Activated B cell treated with CpG ODN at 0.5 μM for 24 hours (primary cell): ENCODE measurements around the gene LGALS9. TPM values are rescaled to one million over a fixed set of nuclear protein-coding genes. Genes with fewer than 3 reads are reported as not detected.

ENCODE experiments used
- ATAC-seq: fragments of 200-7000 bp; cut with Tn5 transposase; one replicate; pipeline ENCODE4 v1.10.0; 2021; ENCODE audit warnings: low read depth, mild to moderate bottlenecking, moderate library complexity
- CTCF ChIA-PET: fragments of 350-600 bp; sonication (Branson Sonifier 250); formaldehyde crosslinking; loops from one replicate; lab custom pipeline; 2021; ENCODE audit warnings: antibody characterized with exemption; lab: Charles Lee
- POLR2A ChIA-PET: fragments of 350-600 bp; sonication (Branson Sonifier 250); formaldehyde crosslinking; loops from one replicate; lab custom pipeline; 2021; ENCODE audit warnings: antibody characterized with exemption; lab: Charles Lee
- DNase-seq: peaks from one replicate; pipeline ENCODE4 v3.0.0; 2022
- H3K27ac Mint-ChIP-seq: one replicate; pipeline ENCODE4 v1.8.0; 2020; ENCODE audit warnings: mixed read lengths
- H3K27me3 Mint-ChIP-seq: one replicate; pipeline ENCODE4 v1.8.0; 2021; ENCODE audit warnings: mixed read lengths
- H3K36me3 Mint-ChIP-seq: one replicate; pipeline ENCODE4 v1.8.0; 2021; ENCODE audit warnings: low read depth, mixed read lengths
- H3K4me1 Mint-ChIP-seq: one replicate; pipeline ENCODE4 v1.8.0; 2021; ENCODE audit warnings: mixed read lengths
- H3K4me3 Mint-ChIP-seq: one replicate; pipeline ENCODE4 v1.8.0; 2020; ENCODE audit warnings: mild to moderate bottlenecking, mixed read lengths
- H3K9me3 Mint-ChIP-seq: one replicate; pipeline ENCODE4 v1.8.0; 2020; ENCODE audit warnings: mixed read lengths
- CTCF ChIP-seq: fragments of 200-600 bp; IDR thresholded peaks from one replicate; pipeline ENCODE4 v1.8.0; 2022; ENCODE audit warnings: antibody characterized with exemption, mild to moderate bottlenecking
- intact Hi-C: fragments of 100-400 bp; cut with micrococcal nuclease; formaldehyde crosslinking; loops from one replicate; pipeline ENCODE4 v1.15.1; 2024
- total RNA-seq: library from RNA; stranded (reverse); gene quantifications from 2 replicates; pipeline ENCODE4 v1.2.3, GENCODE V29; 2022

LGALS9 gene
- total RNA-seq, 1 donor from 2014 or later, result 79.9 TPM

GRCh38 chr17:27622986-27623385 lies 8.0 kb upstream of the LGALS9 start:
- no peak overlapping the region for H3K4me3 Mint-ChIP-seq
- no peak overlapping the region for H3K27ac Mint-ChIP-seq
- no peak for TF ChIP-seq CTCF
- H3K9me3 Mint-ChIP-seq, result peaks cover 2% of the 10 kb centered on the region
- no peak for ATAC-seq
- CTCF ChIA-PET, result interaction anchor here (2.4 kb wide), 1 partner anchor 20 kb away, joined by 5 read pairs; no protein-coding TSS in a partner anchor
- intact Hi-C loops, result no loop called here
- H3K4me1 Mint-ChIP-seq, result peaks cover 21% of the 10 kb centered on the region
- H3K36me3 Mint-ChIP-seq, result peaks cover 58% of the 10 kb centered on the region
- POLR2A ChIA-PET, result no interaction called here
- H3K27me3 Mint-ChIP-seq, result no peaks in the 10 kb centered on the region
- DNase-seq, result no peak

GRCh38 chr17:27623614-27624013 lies 7.4 kb upstream of the LGALS9 start:
- no peak overlapping the region for H3K4me3 Mint-ChIP-seq
- ATAC-seq (no peak), DNase-seq (no peak)
- peaks cover 52% of the 10 kb centered on the region for H3K36me3 Mint-ChIP-seq
- peaks cover 2% of the 10 kb centered on the region for H3K9me3 Mint-ChIP-seq
- TF ChIP-seq CTCF, result no peak
- H3K4me1 Mint-ChIP-seq, result peaks cover 21% of the 10 kb centered on the region
- no peak overlapping the region for H3K27ac Mint-ChIP-seq
- CTCF ChIA-PET, result interaction anchor here (1.4 to 2.4 kb wide), 2 partner anchors 14 to 21 kb away, joined by 4 to 5 read pairs; no protein-coding TSS in a partner anchor
- POLR2A ChIA-PET, result no interaction called here
- no peaks in the 10 kb centered on the region for H3K27me3 Mint-ChIP-seq
- intact Hi-C loops, result no loop called here

- peaks cover 2% of the 10 kb centered on the region for H3K9me3 Mint-ChIP-seq
- TF ChIP-seq CTCF, result no peak
- CTCF ChIA-PET, result interaction anchor here (1.4 to 2.4 kb wide), 2 partner anchors 15 to 22 kb away, joined by 4 to 5 read pairs; no protein-coding TSS in a partner anchor
- H3K4me3 Mint-ChIP-seq, result no peak overlapping the region
- ATAC-seq (no peak), DNase-seq (no peak)
- H3K27ac Mint-ChIP-seq, result no peak overlapping the region
- H3K4me1 Mint-ChIP-seq, result peaks cover 21% of the 10 kb centered on the region
- POLR2A ChIA-PET, result no interaction called here
- intact Hi-C loops, result no loop called here
- H3K36me3 Mint-ChIP-seq, result peaks cover 47% of the 10 kb centered on the region
- H3K27me3 Mint-ChIP-seq, result no peaks in the 10 kb centered on the region
Observed at GRCh38 chr17:27624539-27624938, 6.4 kb upstream of the LGALS9 start.

- H3K36me3 Mint-ChIP-seq, result peaks cover 39% of the 10 kb centered on the region
- ATAC-seq (no peak), DNase-seq (no peak)
- POLR2A ChIA-PET, result no interaction called here
- peaks cover 22% of the 10 kb centered on the region for H3K4me1 Mint-ChIP-seq
- intact Hi-C loops, result no loop called here
- peaks cover 2% of the 10 kb centered on the region for H3K9me3 Mint-ChIP-seq
- H3K27me3 Mint-ChIP-seq, result no peaks in the 10 kb centered on the region
- H3K27ac Mint-ChIP-seq, result no peak overlapping the region
- CTCF ChIA-PET, result interaction anchor here (0.8 kb wide), 1 partner anchor 269 kb away, joined by 3 read pairs; no protein-coding TSS in a partner anchor
- no peak for TF ChIP-seq CTCF
- H3K4me3 Mint-ChIP-seq, result no peak overlapping the region
Observed at GRCh38 chr17:27625856-27626255, 5.1 kb upstream of the LGALS9 start.

- ATAC-seq (no peak), DNase-seq (no peak)
- H3K27me3 Mint-ChIP-seq, result no peaks in the 10 kb centered on the region
- H3K9me3 Mint-ChIP-seq, result peaks cover 2% of the 10 kb centered on the region
- ChIA-PET CTCF (no interaction called here), POLR2A (no interaction called here)
- intact Hi-C loops, result no loop called here
- H3K36me3 Mint-ChIP-seq, result peaks cover 29% of the 10 kb centered on the region
- H3K4me3 Mint-ChIP-seq, result no peak overlapping the region
- TF ChIP-seq CTCF, result no peak
- H3K4me1 Mint-ChIP-seq, result peaks cover 22% of the 10 kb centered on the region
- H3K27ac Mint-ChIP-seq, result no peak overlapping the region
Observed at GRCh38 chr17:27627514-27627913, 3.5 kb upstream of the LGALS9 start.
